IMR-90 (cell line): ENCODE measurements around the gene DPP6. TPM values are rescaled to one million over a fixed set of nuclear protein-coding genes. Genes with fewer than 3 reads are reported as not detected.

Experiments used
- ATAC-seq: fragments of 200-7000 bp; cut with Tn5 transposase; 2 replicates; pipeline ENCODE4 v1.9.1; 2020; ENCODE audit warnings: low read depth, mild to moderate bottlenecking, moderate library complexity
- BruUV-seq: library from RNA; stranded (reverse); fragments of 400-500 nt; replicated peaks from 2 replicates; lab custom pipeline; 2021; lab: Mats Ljungman, UMichigan
- CTCF ChIA-PET: fragments of 300-600 bp; formaldehyde crosslinking; extraction: SDS; loops from one replicate; lab custom pipeline; 2021; ENCODE audit warnings: antibody characterized with exemption; lab: Yijun Ruan, JAX
- POLR2A ChIA-PET: fragments of 300-600 bp; sonication (Branson Sonifier 250); formaldehyde crosslinking; loops from one replicate; lab custom pipeline; 2022; ENCODE audit warnings: antibody characterized with exemption; ENCODE audit not compliant: unreplicated experiment; lab: Charles Lee
- DNase-seq: peaks from one replicate; pipeline ENCODE4 v3.0.0; 2013
- H2AFZ ChIP-seq: replicated peaks from 2 replicates; pipeline ENCODE3; 2013; ENCODE audit warnings: low read length, mild to moderate bottlenecking; ENCODE audit not compliant: poor library complexity
- H2AK5ac ChIP-seq: 2 replicates; pipeline ENCODE4 v1.6.1; 2013; ENCODE audit warnings: low read depth, low read length, inconsistent platforms
- H2AK9ac ChIP-seq: replicated peaks from 2 replicates; pipeline ENCODE3; 2013; ENCODE audit warnings: mild to moderate bottlenecking, low read depth, low read length, moderate library complexity; ENCODE audit not compliant: poor library complexity
- H2BK120ac ChIP-seq: 2 replicates; pipeline ENCODE4 v1.6.1; 2013; ENCODE audit warnings: low read depth, low read length, inconsistent platforms
- H2BK15ac ChIP-seq: 3 replicates; pipeline ENCODE4 v1.6.1; 2013; ENCODE audit warnings: low read depth, low read length, inconsistent platforms
- H2BK20ac ChIP-seq: 2 replicates; pipeline ENCODE4 v1.6.1; 2013; ENCODE audit warnings: low read depth, mild to moderate bottlenecking, inconsistent platforms, low read length, moderate library complexity
- H2BK5ac ChIP-seq: 2 replicates; pipeline ENCODE4 v1.6.1; 2013; ENCODE audit warnings: mild to moderate bottlenecking, low read depth, low read length, inconsistent platforms; ENCODE audit not compliant: poor library complexity, severe bottlenecking
- H3K14ac ChIP-seq: replicated peaks from 2 replicates; pipeline ENCODE4 v1.6.1; 2013; ENCODE audit warnings: low read depth, low read length, inconsistent platforms
- H3K18ac ChIP-seq: 2 replicates; pipeline ENCODE4 v1.6.1; 2013; ENCODE audit warnings: low read depth, low read length, control low read depth
- H3K23ac ChIP-seq: 2 replicates; pipeline ENCODE4 v1.6.1; 2013; ENCODE audit warnings: low read depth, low read length, inconsistent platforms
- H3K27ac ChIP-seq: 2 replicates; pipeline ENCODE4 v1.5.1; 2013; ENCODE audit warnings: mild to moderate bottlenecking, control low read depth, low read length; ENCODE audit not compliant: insufficient read depth
- H3K27me3 ChIP-seq: 2 replicates; pipeline ENCODE4 v1.6.1; 2013; ENCODE audit warnings: low read length; ENCODE audit not compliant: control insufficient read depth, insufficient read depth
- H3K36me3 ChIP-seq: 2 replicates; pipeline ENCODE4 v1.6.1; 2013; ENCODE audit warnings: low read length, mixed read lengths; ENCODE audit not compliant: control insufficient read depth, insufficient read depth
- H3K4ac ChIP-seq: 2 replicates; pipeline ENCODE4 v1.6.1; 2013; ENCODE audit warnings: low read depth, low read length, inconsistent platforms
- H3K4me1 ChIP-seq: 2 replicates; pipeline ENCODE4 v1.6.1; 2013; ENCODE audit warnings: low read length, mixed read lengths; ENCODE audit not compliant: control insufficient read depth, insufficient read depth
- H3K4me2 ChIP-seq: 2 replicates; pipeline ENCODE4 v1.6.1; 2013; ENCODE audit warnings: low read depth, mild to moderate bottlenecking, control low read depth, low read length, moderate library complexity
- H3K4me3 ChIP-seq: 2 replicates; pipeline ENCODE4 v1.5.1; 2013; ENCODE audit warnings: low read depth, mild to moderate bottlenecking, control low read depth, low read length, moderate library complexity; ENCODE audit not compliant: insufficient read depth
- H3K56ac ChIP-seq: 2 replicates; pipeline ENCODE4 v1.6.1; 2013; ENCODE audit warnings: low read length, inconsistent platforms; ENCODE audit not compliant: insufficient read depth; ENCODE audit errors: extremely low read depth
- H3K79me1 ChIP-seq, 2 experiments: 2 replicates each; pipeline ENCODE4 v1.6.1; 2013; ENCODE audit warnings: low read length in 2 of 2, inconsistent platforms in 1 of 2, low read depth in 1 of 2
- H3K9ac ChIP-seq: 2 replicates; pipeline ENCODE4 v1.6.1; 2013; ENCODE audit warnings: low read depth, low read length, control low read depth
- H3K9me1 ChIP-seq: 2 replicates; pipeline ENCODE4 v1.6.1; 2013; ENCODE audit warnings: low read length, inconsistent platforms; ENCODE audit not compliant: insufficient read depth
- H3K9me3 ChIP-seq: 2 replicates; pipeline ENCODE4 v1.6.1; 2013; ENCODE audit warnings: low read length; ENCODE audit not compliant: control insufficient read depth, insufficient read depth
- H4K20me1 ChIP-seq: 2 replicates; pipeline ENCODE4 v1.6.1; 2013; ENCODE audit warnings: low read length, inconsistent platforms; ENCODE audit not compliant: insufficient read depth
- H4K5ac ChIP-seq: 2 replicates; pipeline ENCODE4 v1.6.1; 2013; ENCODE audit warnings: mild to moderate bottlenecking, low read depth, low read length, control low read depth
- H4K8ac ChIP-seq, 2 experiments: 2 replicates each; pipeline ENCODE4 v1.6.1; 2013; ENCODE audit warnings: low read depth in 2 of 2, low read length in 2 of 2, control low read depth in 1 of 2, inconsistent platforms in 1 of 2
- H4K91ac ChIP-seq: 2 replicates; pipeline ENCODE4 v1.6.1; 2013; ENCODE audit warnings: low read depth, low read length, inconsistent platforms; ENCODE audit not compliant: insufficient read depth
- CHD1 ChIP-seq: IDR thresholded peaks from 2 replicates; pipeline ENCODE4 v1.6.1; 2012; ENCODE audit warnings: low read depth, low read length, improper control_type of control experiment
- FOS ChIP-seq: fragments of 150-350 bp; IDR thresholded peaks from 2 replicates; pipeline ENCODE4 v1.6.1; 2016; ENCODE audit warnings: low read depth, low read length
- WGBS, 2 experiments: methylation state at CpG; one replicate each; pipeline versions ENCODE4 v1.1.5 to v1.1.7; 2013; ENCODE audit warnings: missing lambda C conversion rate in 2 of 2; ENCODE audit not compliant: insufficient read length in 1 of 2; ENCODE audit errors: extremely low coverage in 2 of 2; 5-methylcytosine and 5-hydroxymethylcytosine counted together
- dilution Hi-C: fragments of 300-500 bp; cut with HindIII; formaldehyde crosslinking; loops from one replicate; pipeline ENCODE4 v1.14.3; 2018; ENCODE audit warnings: low sequenced_read_pairs; ENCODE audit not compliant: unreplicated experiment
- in situ Hi-C: fragments of 300-500 bp; cut with MboI; formaldehyde crosslinking; loops from 3 replicates; pipeline ENCODE4 v1.14.3; 2019; ENCODE audit warnings: low sequenced_read_pairs, inconsistent platforms, mixed read lengths
- intact Hi-C: fragments of 100-400 bp; cut with micrococcal nuclease; formaldehyde crosslinking; loops from 2 replicates; pipeline ENCODE4 v1.10.0; 2022
- polyA plus RNA-seq, 3 experiments: library from polyadenylated mRNA; depleted of rRNA; stranded (reverse); fragments of >200 nt; gene quantifications; 2 replicates each; pipeline ENCODE4 v1.2.3, GENCODE V29; 2012; ENCODE audit warnings: low replicate concordance in 1 of 3
- total RNA-seq: library from RNA; depleted of rRNA; stranded (reverse); fragments of >200 nt; gene quantifications from 2 replicates; pipeline ENCODE4 v1.2.3, GENCODE V29; 2012

Gene DPP6
- total and polyA plus RNA-seq, 2 of the 4 experiments (the other 2 are of a cell fraction) = not detected

- H2BK20ac ChIP-seq = no peak overlapping the region
- ATAC-seq (no peak), DNase-seq (no peak)
- no peak overlapping the region for H2BK15ac ChIP-seq
- H2BK5ac ChIP-seq = no peak overlapping the region
- H3K9ac ChIP-seq = no peak overlapping the region
- ChIA-PET CTCF (no interaction called here), POLR2A (no interaction called here)
- dilution Hi-C loops = no loop called here
- WGBS, 2 experiments = 40% methylated on average over 1 of the region's 12 CpGs; no CpG with 5 or more reads in 1 of the 2 experiments
- H3K27ac ChIP-seq = no peak overlapping the region
- no peaks in the 10 kb centered on the region for H3K4me1 ChIP-seq
- TF ChIP-seq CHD1 = no peak
- no peak for TF ChIP-seq FOS
- BruUV-seq = no TSS peak
- no peaks in the 10 kb centered on the region for H3K27me3 ChIP-seq
- H3K9me1 ChIP-seq = no peaks in the 10 kb centered on the region
- no peak overlapping the region for H2AK5ac ChIP-seq
- H2AK9ac ChIP-seq = no peak overlapping the region
- no peak overlapping the region for H3K23ac ChIP-seq
- no peak overlapping the region for H2BK120ac ChIP-seq
- no peak overlapping the region for H2AFZ ChIP-seq
- H4K5ac ChIP-seq = no peak overlapping the region
- H3K14ac ChIP-seq = no peak overlapping the region
- H3K56ac ChIP-seq = no peak overlapping the region
- H3K9me3 ChIP-seq = peaks cover 27% of the 10 kb centered on the region
- H3K18ac ChIP-seq = no peak overlapping the region
- no peak overlapping the region for H3K4me3 ChIP-seq
- no peak overlapping the region for H4K91ac ChIP-seq
- H3K4me2 ChIP-seq = no peak overlapping the region
- no peaks in the 10 kb centered on the region for H3K36me3 ChIP-seq
- intact Hi-C loops = no loop called here
- no peak overlapping the region for H3K4ac ChIP-seq
- in situ Hi-C loops = no loop called here
- H4K8ac ChIP-seq = no peak overlapping the region
- H3K79me1 ChIP-seq = no peaks in the 10 kb centered on the region
- no peaks in the 10 kb centered on the region for H4K20me1 ChIP-seq
These were observed 284.1 kb downstream of the DPP6 start for GRCh38 chr7:154336295-154336694.
